Lung (tissue), 12 donors: ENCODE data around the gene GEMIN4. TPM values are rescaled to one million over a fixed set of nuclear protein-coding genes. Genes with fewer than 3 reads are reported as not detected.
"Not testable (repeated sequence)": the region's sequence is repeated elsewhere in the genome, so short reads cannot be mapped to it uniquely, and the experiment has no call there.

Source experiments
- ATAC-seq: fragments of 200-7000 bp; cut with Tn5 transposase; one replicate; pipeline ENCODE4 v1.9.1; 2020; ENCODE audit warnings: moderate number of reproducible peaks; ENCODE audit not compliant: insufficient read depth, low FRiP score
- DNase-seq, 3 donors: peaks; one replicate each; pipeline ENCODE4 v3.0.0-alpha.2; 2013 to 2017
- H3K27ac ChIP-seq, 2 donors: one replicate each; pipeline ENCODE4 v1.5.1; 2013; ENCODE audit warnings: mild to moderate bottlenecking in 2 of 2, moderate library complexity in 2 of 2, control low read depth in 1 of 2, inconsistent platforms in 1 of 2, low read depth in 1 of 2, low read length in 1 of 2
- H3K27me3 ChIP-seq, 3 donors: one replicate each; pipeline ENCODE4 v1.5.1; 2013; ENCODE audit warnings: low read length in 2 of 3; ENCODE audit not compliant: control insufficient read depth in 3 of 3, insufficient read depth in 3 of 3
- H3K36me3 ChIP-seq, 4 donors: one replicate each; pipeline ENCODE4 v1.5.1; 2013; ENCODE audit warnings: low read length in 4 of 4, mild to moderate bottlenecking in 1 of 4, moderate library complexity in 1 of 4; ENCODE audit not compliant: control insufficient read depth in 4 of 4, insufficient read depth in 4 of 4
- H3K4me1 ChIP-seq, 5 donors: one replicate each; pipeline ENCODE4 v1.5.1; 2013; ENCODE audit warnings: low read length in 5 of 5, mild to moderate bottlenecking in 2 of 5, moderate library complexity in 1 of 5; ENCODE audit not compliant: control insufficient read depth in 5 of 5, insufficient read depth in 5 of 5
- H3K4me3 ChIP-seq: one replicate; pipeline ENCODE4 v1.5.1; 2013; ENCODE audit warnings: mild to moderate bottlenecking, control low read depth, moderate library complexity
- H3K9ac ChIP-seq, 2 donors: one replicate each; pipeline ENCODE4 v1.5.1; 2013; ENCODE audit warnings: low read length in 2 of 2, control low read depth in 1 of 2; ENCODE audit not compliant: insufficient read depth in 1 of 2
- H3K9me3 ChIP-seq, 4 donors: one replicate each; pipeline ENCODE4 v1.5.1; 2013; ENCODE audit warnings: low read length in 3 of 4, mild to moderate bottlenecking in 1 of 4, moderate library complexity in 1 of 4; ENCODE audit not compliant: control insufficient read depth in 4 of 4, insufficient read depth in 3 of 4
- CTCF ChIP-seq: IDR thresholded peaks from 2 replicates; pipeline ENCODE4 v1.5.1; 2012; ENCODE audit warnings: mild to moderate bottlenecking; ENCODE audit errors: control extremely low read depth, extremely low read depth
- WGBS, 2 donors: extraction: QIAGEN DNeasy Blood & Tissue Kit; methylation state at CpG; one replicate each; pipeline ENCODE4 v1.1.7; 2013; 5-methylcytosine and 5-hydroxymethylcytosine counted together
- polyA plus RNA-seq, 2 donors: library from polyadenylated mRNA; stranded (reverse); fragments of 200-250 nt; gene quantifications; one replicate each; pipeline ENCODE4 v1.2.1, GENCODE V29; 2013
- total RNA-seq, 2 donors: library from RNA; depleted of rRNA in 1 of 2; stranded (reverse); fragments of >200 nt in 1 of 2; gene quantifications; one replicate each; pipeline ENCODE4 v1.2.1, GENCODE V29; 2014 to 2021
- donor health status: control.
- donor health status: control.
- donor health status: Bipolar disorder and iron deficiency.
- donor health status: healthy.
- donor health status: DM: yes; HTN: yes; CAD: no.

GEMIN4 gene
- total and polyA plus RNA-seq, 4 donors: 8.5 to 21.7 (median 14.2) TPM

GRCh38 chr17:767076-767475 lies 15.0 kb upstream of the GEMIN4 start:
- 63 to 84% methylated on average over 3 of the region's 3 CpGs for WGBS, 2 donors
- H3K9ac ChIP-seq: no peak overlapping the region
- no peaks in the 10 kb centered on the region for H3K27me3 ChIP-seq
- H3K4me1 ChIP-seq: peaks cover 0 to 2% (median 0%) of the 10 kb centered on the region in 5 donors
- H3K27ac ChIP-seq: no peak overlapping the region
- TF ChIP-seq CTCF: no peak
- no peak for DNase-seq
- no peak for ATAC-seq
- H3K36me3 ChIP-seq: peaks cover 20 to 37% (median 33%) of the 10 kb centered on the region in 4 donors
- H3K4me3 ChIP-seq: no peak overlapping the region
- no peaks in the 10 kb centered on the region for H3K9me3 ChIP-seq

GRCh38 chr17:760371-760770 lies 8.3 kb upstream of the GEMIN4 start:
- Histone ChIP-seq H3K4me1 (no peaks in the 10 kb centered on the region), H3K4me3 (no peak overlapping the region), H3K9ac (no peak overlapping the region), H3K9me3 (no peaks in the 10 kb centered on the region), H3K27ac (peak overlapping the region in 1 of 2 donors; percentile 27), H3K36me3 (peaks cover 8 to 29% (median 21%) of the 10 kb centered on the region in 4 donors), H3K27me3 (no peaks in the 10 kb centered on the region)
- DNase-seq (no peak), ATAC-seq (no peak)
- 89 to 93% methylated on average over 9 of the region's 9 CpGs for WGBS, 2 donors
- no peak for TF ChIP-seq CTCF

- Histone ChIP-seq H3K9ac (no peak overlapping the region), H3K27ac (no peak overlapping the region), H3K9me3 (no peaks in the 10 kb centered on the region), H3K27me3 (no peaks in the 10 kb centered on the region), H3K4me3 (no peak overlapping the region), H3K36me3 (peaks cover 8 to 29% (median 17%) of the 10 kb centered on the region in 4 donors), H3K4me1 (no peaks in the 10 kb centered on the region)
- DNase-seq (no peak), ATAC-seq (no peak)
- WGBS, 2 donors: 95 to 96% methylated on average over 5 of the region's 5 CpGs
- TF ChIP-seq CTCF: no peak
Measured at GRCh38 chr17:759964-760363, 7.9 kb upstream of the GEMIN4 start.

- not testable (repeated sequence) for H3K4me1 ChIP-seq, H3K4me3 ChIP-seq, H3K9me3 ChIP-seq, H3K27ac ChIP-seq, ATAC-seq, H3K9ac ChIP-seq, H3K27me3 ChIP-seq
- peak in 1 of 3 donors; percentile 8 for DNase-seq
- peaks cover 0 to 16% (median 12%) of the 10 kb centered on the region in 4 donors for H3K36me3 ChIP-seq
- 49 to 73% methylated on average over 15 of the region's 15 CpGs for WGBS, 2 donors
Measured at GRCh38 chr17:756010-756567, 4.0 kb upstream of the GEMIN4 start.

GRCh38 chr17:755319-755961 lies 3.4 kb upstream of the GEMIN4 start:
- 94 to 95% methylated on average over 9 of the region's 9 CpGs for WGBS, 2 donors
- H3K4me1 ChIP-seq: peaks cover 6 to 11% (median 8%) of the 10 kb centered on the region in 5 donors
- H3K4me3 ChIP-seq, ATAC-seq, H3K27ac ChIP-seq, H3K36me3 ChIP-seq, H3K27me3 ChIP-seq, H3K9me3 ChIP-seq, H3K9ac ChIP-seq, DNase-seq: not testable (repeated sequence)
